ENCODE data around the gene PTN. TPM values are rescaled to one million over a fixed set of nuclear protein-coding genes. Genes with fewer than 3 reads are reported as not detected.

Gene PTN
- total and polyA plus RNA-seq, 2 of the 13 experiments (the other 11 are each of a cell fraction or from before 2014, with no cell fraction given), result not detected

DNA sequence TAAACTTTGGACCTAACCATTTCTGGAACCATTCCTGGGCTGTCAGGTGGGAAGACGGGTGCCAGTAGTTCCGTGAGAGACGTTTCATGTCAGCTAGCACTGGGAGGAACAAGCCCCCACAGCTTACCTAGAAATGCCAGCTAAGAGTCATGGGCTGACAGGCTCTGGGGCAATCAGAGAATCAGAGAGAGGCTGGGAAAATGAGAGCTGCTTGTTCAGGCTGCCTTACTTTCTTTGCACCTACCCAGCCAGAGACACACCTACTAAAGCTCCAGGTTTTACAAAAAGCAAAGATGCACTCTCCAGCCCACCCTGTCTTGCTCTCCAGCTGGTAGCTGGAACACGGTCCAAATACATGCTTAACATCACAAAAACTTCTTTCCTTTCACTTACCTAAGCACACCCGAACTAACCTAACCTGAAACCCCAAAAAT, 688 bp downstream of the PTN start (continued):
- TF ChIP-seq, protein P1, sequence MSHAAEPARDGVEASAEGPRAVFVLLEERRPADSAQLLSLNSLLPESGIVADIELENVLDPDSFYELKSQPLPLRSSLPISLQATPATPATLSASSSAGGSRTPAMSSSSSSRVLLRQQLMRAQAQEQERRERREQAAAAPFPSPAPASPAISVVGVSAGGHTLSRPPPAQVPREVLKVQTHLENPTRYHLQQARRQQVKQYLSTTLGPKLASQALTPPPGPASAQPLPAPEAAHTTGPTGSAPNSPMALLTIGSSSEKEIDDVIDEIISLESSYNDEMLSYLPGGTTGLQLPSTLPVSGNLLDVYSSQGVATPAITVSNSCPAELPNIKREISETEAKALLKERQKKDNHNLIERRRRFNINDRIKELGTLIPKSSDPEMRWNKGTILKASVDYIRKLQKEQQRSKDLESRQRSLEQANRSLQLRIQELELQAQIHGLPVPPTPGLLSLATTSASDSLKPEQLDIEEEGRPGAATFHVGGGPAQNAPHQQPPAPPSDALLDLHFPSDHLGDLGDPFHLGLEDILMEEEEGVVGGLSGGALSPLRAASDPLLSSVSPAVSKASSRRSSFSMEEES (CRISPR knock-in tag; IDR thresholded peaks at IDR 0.05), result no peak
- no peak for TF ChIP-seq ZNF12 (CRISPR knock-in tag; IDR thresholded peaks at IDR 0.05)

DNA sequence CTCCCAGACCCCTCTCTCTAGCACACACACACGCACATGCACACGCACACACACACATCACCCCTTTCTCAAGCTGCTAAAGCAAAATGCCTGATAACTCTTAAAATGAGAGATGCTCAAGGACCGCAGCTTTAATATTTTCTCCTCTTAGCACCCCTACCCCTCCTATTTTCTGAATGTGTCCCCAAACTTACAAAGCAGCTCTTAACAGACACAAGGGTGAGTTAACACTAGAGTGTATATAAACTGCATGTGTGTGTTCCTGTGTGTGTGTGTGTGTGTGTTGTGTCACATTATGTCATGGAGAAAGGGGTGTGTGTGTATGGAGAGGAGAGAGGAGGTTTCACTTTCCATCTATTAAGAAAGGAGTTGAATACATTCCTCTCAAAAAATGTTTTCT, 1.3 kb downstream of the PTN start:
- H3K27ac ChIP-seq (ENCODE audit: extremely low read length, insufficient read depth, low read length), result no peak overlapping the region
- H4K20me1 ChIP-seq (ENCODE audit: insufficient read depth, low read length), result no peaks in the 10 kb centered on the region
- FAIRE-seq, result no peak
- BruUV-seq (replicated peaks), result no TSS peak
- H3K4me2 ChIP-seq (ENCODE audit: low read depth, low read length), result no peak overlapping the region
- no peak overlapping the region for H3K9ac ChIP-seq (ENCODE audit: insufficient read depth, low read depth, low read length)
- no peaks in the 10 kb centered on the region for H3K79me2 ChIP-seq (ENCODE audit: insufficient read depth, low read length)
- WGBS (ENCODE audit: low lambda C conversion rate), result 21% methylated on average over 3 of the region's 3 CpGs
- no peak for TF ChIP-seq ZBTB7A (CRISPR knock-in tag; IDR thresholded peaks at IDR 0.05)
- no peak for DNase-seq (ENCODE audit: low spot score)
- ATAC-seq, result no peak
- intact Hi-C loops (cut with micrococcal nuclease; ENCODE audit: unreplicated experiment) (no loop called here), in situ Hi-C loops (cut with HindIII; ENCODE audit: extremely low pct_ligation_motif_present, low pct_unique_long_range_greater_than_20kb) (no loop called here)
- H3K4me1 ChIP-seq (ENCODE audit: insufficient read depth, low read length), result no peaks in the 10 kb centered on the region
- no peaks in the 10 kb centered on the region for H3K36me3 ChIP-seq (replicated peaks in 1 of 2; ENCODE audit: control insufficient read depth in 1 of 2, insufficient read depth in 2 of 2, low read length in 2 of 2)
- no peak overlapping the region for H3K4me3 ChIP-seq (replicated peaks in 1 of 3; ENCODE audit: insufficient read depth in 1 of 3, low read depth in 2 of 3, low read length in 3 of 3)
- CTCF ChIA-PET (ENCODE audit: low intra/inter-chr PET ratio, low total read pairs), result no interaction called here
- peaks cover 1 to 16% of the 10 kb centered on the region in 2 experiments; a peak in 3 of 5 replicates for H3K27me3 ChIP-seq (ENCODE audit: control insufficient read depth in 1 of 2, insufficient read depth in 2 of 2, low read length in 2 of 2)
- H3K9me3 ChIP-seq (ENCODE audit: low read length), result no peaks in the 10 kb centered on the region
- no peak overlapping the region for H2AFZ ChIP-seq (ENCODE audit: low read length)
- POLR2A ChIA-PET, result no interaction called here

DNA sequence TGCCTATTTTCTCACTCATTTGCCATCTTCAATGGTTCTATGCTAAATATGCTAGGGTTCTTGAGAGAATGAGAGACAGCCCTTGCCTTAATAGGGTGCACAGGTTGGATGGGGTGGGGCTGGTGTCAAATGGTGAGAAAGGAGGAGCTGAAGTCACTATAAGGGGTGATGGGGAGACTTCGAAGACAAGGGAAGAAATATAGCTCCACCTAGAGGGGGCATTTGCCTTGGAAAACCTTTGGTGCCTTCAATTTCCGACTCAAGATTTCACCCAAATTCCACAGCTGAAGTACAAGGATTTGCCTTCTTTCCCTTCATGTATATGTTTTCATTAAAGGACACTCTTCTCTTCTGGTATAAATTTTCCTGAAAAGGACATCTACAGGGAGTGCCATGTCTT, 5.6 kb downstream of the PTN start:
- WGBS (ENCODE audit: low lambda C conversion rate), result 4% methylated on average over 2 of the region's 2 CpGs
- no peak overlapping the region for H3K27ac ChIP-seq (ENCODE audit: extremely low read length, insufficient read depth, low read length)
- no peak overlapping the region for H3K4me3 ChIP-seq (replicated peaks in 1 of 3; ENCODE audit: insufficient read depth in 1 of 3, low read depth in 2 of 3, low read length in 3 of 3)
- H3K27me3 ChIP-seq (ENCODE audit: control insufficient read depth in 1 of 2, insufficient read depth in 2 of 2, low read length in 2 of 2), result peaks cover 1 to 4% of the 10 kb centered on the region in 2 experiments; a peak in 1 of 5 replicates
- H4K20me1 ChIP-seq (ENCODE audit: insufficient read depth, low read length), result no peaks in the 10 kb centered on the region
- no peak overlapping the region for H3K9ac ChIP-seq (ENCODE audit: insufficient read depth, low read depth, low read length)
- no peaks in the 10 kb centered on the region for H3K79me2 ChIP-seq (ENCODE audit: insufficient read depth, low read length)
- no TSS peak for BruUV-seq (replicated peaks)
- H3K9me3 ChIP-seq (ENCODE audit: low read length), result no peaks in the 10 kb centered on the region
- in situ Hi-C loops (cut with HindIII; ENCODE audit: extremely low pct_ligation_motif_present, low pct_unique_long_range_greater_than_20kb), result no loop called here
- no peaks in the 10 kb centered on the region for H3K4me1 ChIP-seq (ENCODE audit: insufficient read depth, low read length)
- ATAC-seq, result no peak
- H3K36me3 ChIP-seq (replicated peaks in 1 of 2; ENCODE audit: control insufficient read depth in 1 of 2, insufficient read depth in 2 of 2, low read length in 2 of 2), result no peaks in the 10 kb centered on the region
- no peak for DNase-seq (ENCODE audit: low spot score)
- no peak overlapping the region for H3K4me2 ChIP-seq (ENCODE audit: low read depth, low read length)
- intact Hi-C loops (cut with micrococcal nuclease; ENCODE audit: unreplicated experiment), result no loop called here
- POLR2A ChIA-PET, result no interaction called here
- FAIRE-seq, result no peak
- CTCF ChIA-PET (ENCODE audit: low intra/inter-chr PET ratio, low total read pairs), result no interaction called here
- no peak overlapping the region for H2AFZ ChIP-seq (ENCODE audit: low read length)
- no peak for TF ChIP-seq ZC3H13 (CRISPR knock-in tag; IDR thresholded peaks at IDR 0.05)
- TF ChIP-seq RCOR2 (CRISPR knock-in tag; IDR thresholded peaks at IDR 0.05), result no peak
- TF ChIP-seq ZNF879 (CRISPR knock-in tag; IDR thresholded peaks at IDR 0.05), result no peak
- TF ChIP-seq, protein P2, sequence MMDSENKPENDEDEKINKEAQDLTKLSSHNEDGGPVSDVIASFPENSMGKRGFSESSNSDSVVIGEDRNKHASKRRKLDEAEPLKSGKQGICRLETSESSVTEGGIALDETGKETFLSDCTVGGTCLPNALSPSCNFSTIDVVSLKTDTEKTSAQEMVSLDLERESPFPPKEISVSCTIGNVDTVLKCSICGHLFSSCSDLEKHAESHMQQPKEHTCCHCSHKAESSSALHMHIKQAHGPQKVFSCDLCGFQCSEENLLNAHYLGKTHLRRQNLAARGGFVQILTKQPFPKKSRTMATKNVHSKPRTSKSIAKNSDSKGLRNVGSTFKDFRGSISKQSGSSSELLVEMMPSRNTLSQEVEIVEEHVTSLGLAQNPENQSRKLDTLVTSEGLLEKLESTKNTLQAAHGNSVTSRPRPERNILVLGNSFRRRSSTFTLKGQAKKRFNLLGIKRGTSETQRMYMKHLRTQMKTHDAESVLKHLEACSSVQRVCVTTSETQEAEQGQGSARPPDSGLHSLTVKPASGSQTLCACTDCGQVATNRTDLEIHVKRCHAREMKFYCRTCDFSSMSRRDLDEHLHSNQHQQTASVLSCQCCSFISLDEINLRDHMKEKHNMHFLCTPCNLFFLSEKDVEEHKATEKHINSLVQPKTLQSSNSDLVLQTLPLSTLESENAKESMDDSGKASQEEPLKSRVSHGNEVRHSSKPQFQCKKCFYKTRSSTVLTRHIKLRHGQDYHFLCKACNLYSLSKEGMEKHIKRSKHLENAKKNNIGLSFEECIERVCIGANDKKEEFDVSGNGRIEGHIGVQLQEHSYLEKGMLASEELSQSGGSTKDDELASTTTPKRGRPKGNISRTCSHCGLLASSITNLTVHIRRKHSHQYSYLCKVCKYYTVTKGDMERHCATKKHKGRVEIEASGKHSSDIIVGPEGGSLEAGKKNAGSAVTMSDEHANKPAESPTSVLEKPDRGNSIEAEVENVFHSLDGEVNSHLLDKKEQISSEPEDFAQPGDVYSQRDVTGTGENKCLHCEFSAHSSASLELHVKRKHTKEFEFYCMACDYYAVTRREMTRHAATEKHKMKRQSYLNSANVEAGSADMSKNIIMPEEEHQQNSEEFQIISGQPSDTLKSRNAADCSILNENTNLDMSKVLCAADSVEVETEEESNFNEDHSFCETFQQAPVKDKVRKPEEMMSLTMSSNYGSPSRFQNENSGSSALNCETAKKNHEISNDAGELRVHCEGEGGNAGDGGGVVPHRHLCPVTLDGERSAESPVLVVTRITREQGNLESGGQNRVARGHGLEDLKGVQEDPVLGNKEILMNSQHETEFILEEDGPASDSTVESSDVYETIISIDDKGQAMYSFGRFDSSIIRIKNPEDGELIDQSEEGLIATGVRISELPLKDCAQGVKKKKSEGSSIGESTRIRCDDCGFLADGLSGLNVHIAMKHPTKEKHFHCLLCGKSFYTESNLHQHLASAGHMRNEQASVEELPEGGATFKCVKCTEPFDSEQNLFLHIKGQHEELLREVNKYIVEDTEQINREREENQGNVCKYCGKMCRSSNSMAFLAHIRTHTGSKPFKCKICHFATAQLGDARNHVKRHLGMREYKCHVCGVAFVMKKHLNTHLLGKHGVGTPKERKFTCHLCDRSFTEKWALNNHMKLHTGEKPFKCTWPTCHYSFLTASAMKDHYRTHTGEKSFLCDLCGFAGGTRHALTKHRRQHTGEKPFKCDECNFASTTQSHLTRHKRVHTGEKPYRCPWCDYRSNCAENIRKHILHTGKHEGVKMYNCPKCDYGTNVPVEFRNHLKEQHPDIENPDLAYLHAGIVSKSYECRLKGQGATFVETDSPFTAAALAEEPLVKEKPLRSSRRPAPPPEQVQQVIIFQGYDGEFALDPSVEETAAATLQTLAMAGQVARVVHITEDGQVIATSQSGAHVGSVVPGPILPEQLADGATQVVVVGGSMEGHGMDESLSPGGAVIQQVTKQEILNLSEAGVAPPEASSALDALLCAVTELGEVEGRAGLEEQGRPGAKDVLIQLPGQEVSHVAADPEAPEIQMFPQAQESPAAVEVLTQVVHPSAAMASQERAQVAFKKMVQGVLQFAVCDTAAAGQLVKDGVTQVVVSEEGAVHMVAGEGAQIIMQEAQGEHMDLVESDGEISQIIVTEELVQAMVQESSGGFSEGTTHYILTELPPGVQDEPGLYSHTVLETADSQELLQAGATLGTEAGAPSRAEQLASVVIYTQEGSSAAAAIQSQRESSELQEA (CRISPR knock-in tag; IDR thresholded peaks at IDR 0.05; ENCODE audit: not compliant biosample characterization), result no peak
- no peak for TF ChIP-seq MIER2 (CRISPR knock-in tag; IDR thresholded peaks at IDR 0.05)
- TF ChIP-seq CC2D1A (CRISPR knock-in tag; IDR thresholded peaks at IDR 0.05), result no peak

Data from HepG2 (cell line).